Measurements from ENCODE around the gene KLF15.

Gene KLF15

DNA sequence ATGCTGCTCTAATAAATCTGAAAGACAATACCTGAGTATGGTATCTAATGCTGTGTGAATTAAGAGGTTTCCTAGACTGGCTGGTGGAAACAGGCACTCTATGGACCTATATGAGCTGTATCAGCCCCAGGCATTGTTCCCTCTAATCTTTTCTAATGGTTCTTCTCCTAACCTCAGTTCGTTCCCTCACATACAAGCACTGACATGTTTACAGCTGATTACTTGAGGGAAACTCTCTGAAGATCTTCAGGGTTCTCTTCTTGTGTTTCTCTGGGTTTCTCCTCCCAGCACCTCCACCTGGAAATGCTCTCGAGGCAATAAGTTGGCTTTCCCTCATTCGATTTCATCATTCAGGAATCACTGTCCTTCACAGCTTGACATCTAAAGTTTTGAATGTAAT lies 52.9 kb downstream of the KLF15 start:
- DNase-seq = no peak

DNA sequence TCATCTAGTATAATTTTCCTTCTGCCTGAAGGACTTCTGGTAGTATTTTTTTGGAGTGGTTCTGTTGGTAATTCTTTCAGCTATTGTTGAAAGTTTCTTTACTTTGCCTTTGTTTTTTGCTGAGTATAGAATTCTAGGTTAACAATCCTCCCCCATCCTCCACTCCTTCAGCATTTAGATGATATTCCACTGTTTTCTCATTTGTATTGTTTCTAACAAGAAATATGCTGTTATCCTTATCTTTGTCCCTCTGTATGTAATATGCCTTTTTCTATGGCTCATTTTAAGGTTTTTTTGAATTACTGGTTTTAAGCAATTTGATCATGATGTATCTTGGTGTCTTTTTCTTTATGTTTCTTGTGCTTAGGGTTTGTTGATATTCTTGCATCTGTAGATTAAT lies 53.9 kb downstream of the KLF15 start:
- no peak for DNase-seq

DNA sequence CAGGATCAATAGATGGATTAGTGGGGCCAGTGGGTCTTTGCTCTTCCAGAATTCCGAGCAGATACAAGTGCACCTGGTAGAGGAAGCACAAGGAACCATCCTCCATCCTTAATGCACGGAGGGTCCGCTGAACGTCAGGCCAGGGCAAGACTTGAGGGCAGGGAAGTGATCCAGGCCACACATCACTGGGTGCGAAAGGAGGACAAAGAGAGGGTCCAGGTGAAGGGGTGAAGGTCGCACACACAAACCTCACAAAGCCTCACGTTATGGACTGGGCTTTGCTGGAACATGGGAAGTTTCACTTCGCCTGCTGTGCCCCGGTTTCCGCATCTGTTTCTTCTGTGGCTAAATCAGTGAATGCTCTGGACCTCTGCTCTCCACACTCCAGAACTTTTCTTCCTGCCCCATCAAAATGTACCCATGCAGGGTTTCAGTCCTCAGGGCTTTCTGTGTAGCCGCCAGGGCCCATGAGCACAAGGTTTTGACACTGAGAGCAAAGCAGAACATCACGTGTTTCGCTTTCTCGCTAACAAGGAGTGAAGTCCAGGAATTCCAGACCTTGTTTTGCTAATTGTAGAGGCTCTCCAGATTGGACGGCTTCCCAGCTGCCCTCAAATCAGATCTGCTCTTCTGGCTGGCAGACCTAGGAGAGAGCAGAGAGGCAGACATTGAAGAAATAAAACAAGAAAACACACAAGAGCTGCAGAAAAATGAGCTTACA lies 56.3 kb downstream of the KLF15 start:
- DNase-seq = no peak

DNA sequence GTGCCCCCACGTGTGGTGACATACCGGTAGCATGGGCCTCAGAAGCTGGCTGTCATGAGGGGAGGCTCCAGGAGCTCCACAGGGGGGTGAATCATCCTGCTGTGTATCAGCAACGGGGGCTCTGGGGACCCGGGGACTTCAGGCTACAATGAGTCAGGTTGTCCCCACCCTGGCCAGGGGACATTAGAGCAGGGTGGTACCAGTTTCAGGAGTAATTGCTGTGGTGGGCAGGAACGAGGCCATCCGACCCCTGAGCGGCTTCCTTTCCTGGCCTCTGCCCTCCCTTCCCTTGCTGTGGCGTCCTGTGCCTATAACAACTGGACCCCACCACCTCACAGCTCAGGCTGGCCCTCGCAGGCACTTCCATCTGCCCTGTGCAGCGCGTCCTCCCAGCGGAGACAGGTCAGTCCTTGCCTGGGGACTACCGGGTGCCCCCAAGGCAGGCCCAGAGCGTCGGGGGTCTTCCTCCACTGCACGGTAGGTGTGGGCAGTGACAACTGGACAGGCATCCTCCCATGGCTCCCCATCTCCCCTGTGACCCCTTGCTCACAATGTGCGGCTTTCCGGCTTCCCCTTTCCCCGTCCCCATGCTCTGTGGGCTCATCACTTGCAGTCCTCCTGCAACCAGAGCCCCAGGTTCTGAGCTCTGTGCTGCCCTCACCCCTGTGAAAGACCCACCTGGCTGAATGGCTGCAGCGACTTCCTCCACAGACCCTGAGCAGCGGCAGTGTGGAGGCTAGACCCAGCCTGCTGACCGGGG lies 57.0 kb downstream of the KLF15 start:
- no peak for DNase-seq

- DNase-seq = no peak
These were observed 61.7 kb downstream of the KLF15 start for GRCh38 chr3:126295407-126295939.

- DNase-seq = no peak
These were observed 62.9 kb downstream of the KLF15 start for GRCh38 chr3:126294211-126294808.

DNA sequence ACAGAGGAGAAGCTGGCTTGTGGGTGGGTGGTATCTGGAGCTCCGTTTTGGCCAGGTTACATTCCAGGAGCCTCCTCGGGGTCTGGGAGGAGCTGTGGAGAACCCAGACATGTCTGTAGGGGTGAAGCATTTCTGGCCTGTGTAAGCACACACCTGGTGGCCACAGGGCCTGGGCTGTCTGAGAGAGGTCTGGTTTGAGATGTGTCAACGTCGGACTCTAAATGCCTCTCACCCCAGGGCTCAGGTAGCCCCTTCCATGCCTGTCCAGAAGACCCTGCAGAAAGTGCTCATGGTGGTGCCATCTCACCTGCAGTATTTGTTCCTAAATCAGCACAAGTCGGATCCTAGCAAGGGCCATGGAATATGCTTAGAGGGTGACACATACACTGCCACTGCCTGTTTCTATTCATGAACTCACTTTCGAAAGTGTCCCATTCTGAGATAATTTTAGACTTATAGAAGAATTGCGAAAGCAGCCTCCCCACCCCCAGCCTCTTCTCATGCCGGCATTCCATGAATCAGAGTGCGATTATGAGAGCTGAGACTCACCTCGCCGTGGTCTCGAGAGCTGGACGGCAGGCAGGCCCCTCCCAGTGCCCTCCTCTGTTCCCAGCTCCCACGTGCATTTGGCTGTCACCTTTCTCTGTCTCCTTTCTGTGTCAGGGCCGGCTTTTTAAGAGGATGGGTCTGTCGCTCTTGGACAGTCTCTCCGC lies 63.7 kb downstream of the KLF15 start:
- no peak for DNase-seq

Measured in HCEC 1CT (cell line).